Natural killer cell (primary cell): Measurements from ENCODE around the gene SESN1. TPM values are rescaled to one million over a fixed set of nuclear protein-coding genes. Genes with fewer than 3 reads are reported as not detected.

Experiments used
- ATAC-seq, 3 donors: fragments of 150-1000 bp in 2 of 3; fragments of 200-7000 bp in 1 of 3; cut with Tn5 transposase; 1 replicate in 1 of 3; 2 replicates in 2 of 3; pipeline ENCODE4 v1.10.0; 2021; ENCODE audit warnings: mild to moderate bottlenecking in 2 of 3, moderate library complexity in 2 of 3
- DNase-seq, 2 donors: peaks; one replicate each; pipeline versions ENCODE4 v3.0.0 to v3.0.0-alpha.2; 2013 to 2021; ENCODE audit warnings: mixed read lengths in 1 of 2
- H3K27ac ChIP-seq: one replicate; pipeline ENCODE4 v1.5.1; 2013; ENCODE audit warnings: mild to moderate bottlenecking, low read length
- H3K27me3 ChIP-seq: one replicate; pipeline ENCODE4 v1.6.1; 2013; ENCODE audit warnings: low read length; ENCODE audit not compliant: control insufficient read depth, insufficient read depth
- H3K36me3 ChIP-seq: one replicate; pipeline ENCODE4 v1.6.1; 2013; ENCODE audit warnings: low read length; ENCODE audit not compliant: control insufficient read depth, insufficient read depth
- H3K4me1 ChIP-seq: one replicate; pipeline ENCODE4 v1.6.1; 2013; ENCODE audit warnings: low read length; ENCODE audit not compliant: control insufficient read depth, insufficient read depth
- H3K4me3 ChIP-seq: one replicate; pipeline ENCODE4 v1.5.1; 2013; ENCODE audit warnings: low read length
- H3K9me3 ChIP-seq: one replicate; pipeline ENCODE4 v1.6.1; 2013; ENCODE audit warnings: low read length; ENCODE audit not compliant: control insufficient read depth, insufficient read depth
- H3K27ac Mint-ChIP-seq, 2 donors: one replicate each; pipeline ENCODE4 v1.8.0; 2022; ENCODE audit warnings: mild to moderate bottlenecking in 2 of 2, mixed read lengths in 2 of 2, moderate library complexity in 1 of 2
- H3K27me3 Mint-ChIP-seq, 2 donors: one replicate each; pipeline ENCODE4 v1.8.0; 2022; ENCODE audit warnings: low read depth in 2 of 2, mixed read lengths in 2 of 2
- H3K36me3 Mint-ChIP-seq: one replicate; pipeline ENCODE4 v1.8.0; 2022; ENCODE audit warnings: mixed read lengths
- H3K4me1 Mint-ChIP-seq, 2 donors: one replicate each; pipeline ENCODE4 v1.8.0; 2022; ENCODE audit warnings: mixed read lengths in 2 of 2
- H3K4me3 Mint-ChIP-seq: one replicate; pipeline ENCODE4 v1.8.0; 2022; ENCODE audit warnings: mild to moderate bottlenecking, moderate library complexity, mixed read lengths
- H3K9me3 Mint-ChIP-seq, 2 donors: one replicate each; pipeline ENCODE4 v1.8.0; 2022; ENCODE audit warnings: mixed read lengths in 2 of 2
- WGBS: methylation state at CpG from one replicate; pipeline ENCODE4 v1.1.7; 2013; ENCODE audit warnings: missing lambda C conversion rate; ENCODE audit not compliant: insufficient coverage; 5-methylcytosine and 5-hydroxymethylcytosine counted together
- intact Hi-C: fragments of 100-400 bp; cut with micrococcal nuclease; formaldehyde crosslinking; loops from one replicate; pipeline ENCODE4 v1.14.2; 2022
- total RNA-seq, 4 donors: library from RNA; stranded (reverse); fragments of 120-200 nt in 1 of 4; gene quantifications; one replicate each; pipeline versions ENCODE4 v1.2.3 to v1.2.4, GENCODE V29; 2013 to 2022
- TF ChIP-seq, protein P1 (sequence below): fragments of 200-600 bp; IDR thresholded peaks from one replicate; pipeline ENCODE4 v1.8.0; 2022; ENCODE audit warnings: antibody characterized with exemption

Gene SESN1
- total RNA-seq, 3 donors from 2014 or later (not counting 1 experiment from before 2014, with no cell fraction given) = 52.9 to 106 (median 68.9) TPM

DNA sequence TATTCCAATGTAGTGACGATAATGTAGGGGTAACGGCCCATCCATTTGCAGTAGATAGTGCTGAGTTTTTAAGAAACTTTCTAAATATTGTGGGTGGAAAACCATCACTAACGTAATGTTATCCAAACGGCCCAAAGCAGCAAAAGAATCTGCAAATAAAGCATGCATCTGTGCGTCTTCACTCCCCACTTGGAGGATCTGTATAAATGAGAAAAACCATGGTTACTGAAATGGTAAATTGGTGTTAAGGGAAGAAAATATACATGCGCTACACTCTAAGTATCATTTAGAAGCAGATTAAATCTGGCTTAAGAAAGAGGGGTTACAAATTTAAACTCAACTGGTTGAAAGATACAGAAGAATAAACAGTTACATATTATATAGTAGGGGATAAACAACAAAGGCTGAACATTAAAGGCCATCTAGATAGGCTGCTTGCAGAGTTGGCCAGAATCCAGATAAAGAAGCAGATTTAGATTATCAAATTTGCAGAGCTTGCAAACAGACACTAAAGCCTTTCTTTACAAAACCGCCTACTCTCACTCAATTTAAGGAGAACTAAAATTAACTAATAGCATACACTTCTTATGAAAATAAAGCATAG is 93.3 kb downstream of the SESN1 start:
- H3K4me3 Mint-ChIP-seq = peak overlapping the region; percentile 43
- peaks cover 40 to 43% of the 10 kb centered on the region in 2 donors for H3K4me1 Mint-ChIP-seq
- H3K9me3 Mint-ChIP-seq = no peaks in the 10 kb centered on the region
- H3K36me3 ChIP-seq = peaks cover 47% of the 10 kb centered on the region
- peak overlapping the region; percentile 1 to 69 for H3K27ac Mint-ChIP-seq
- DNase-seq (no peak), ATAC-seq (no peak)
- no peaks in the 10 kb centered on the region for H3K27me3 Mint-ChIP-seq
- H3K4me3 ChIP-seq = no peak overlapping the region
- 95% methylated on average over 6 of the region's 7 CpGs for WGBS
- intact Hi-C loops = no loop called here
- peaks cover 19% of the 10 kb centered on the region for H3K36me3 Mint-ChIP-seq
- TF ChIP-seq, protein P1, sequence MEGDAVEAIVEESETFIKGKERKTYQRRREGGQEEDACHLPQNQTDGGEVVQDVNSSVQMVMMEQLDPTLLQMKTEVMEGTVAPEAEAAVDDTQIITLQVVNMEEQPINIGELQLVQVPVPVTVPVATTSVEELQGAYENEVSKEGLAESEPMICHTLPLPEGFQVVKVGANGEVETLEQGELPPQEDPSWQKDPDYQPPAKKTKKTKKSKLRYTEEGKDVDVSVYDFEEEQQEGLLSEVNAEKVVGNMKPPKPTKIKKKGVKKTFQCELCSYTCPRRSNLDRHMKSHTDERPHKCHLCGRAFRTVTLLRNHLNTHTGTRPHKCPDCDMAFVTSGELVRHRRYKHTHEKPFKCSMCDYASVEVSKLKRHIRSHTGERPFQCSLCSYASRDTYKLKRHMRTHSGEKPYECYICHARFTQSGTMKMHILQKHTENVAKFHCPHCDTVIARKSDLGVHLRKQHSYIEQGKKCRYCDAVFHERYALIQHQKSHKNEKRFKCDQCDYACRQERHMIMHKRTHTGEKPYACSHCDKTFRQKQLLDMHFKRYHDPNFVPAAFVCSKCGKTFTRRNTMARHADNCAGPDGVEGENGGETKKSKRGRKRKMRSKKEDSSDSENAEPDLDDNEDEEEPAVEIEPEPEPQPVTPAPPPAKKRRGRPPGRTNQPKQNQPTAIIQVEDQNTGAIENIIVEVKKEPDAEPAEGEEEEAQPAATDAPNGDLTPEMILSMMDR = no peak
- H3K4me1 ChIP-seq = peaks cover 7% of the 10 kb centered on the region
- no peaks in the 10 kb centered on the region for H3K9me3 ChIP-seq
- H3K27ac ChIP-seq = no peak overlapping the region
- no peaks in the 10 kb centered on the region for H3K27me3 ChIP-seq

- WGBS = 100% methylated on average over 1 of the region's 2 CpGs
- Histone ChIP-seq H3K9me3 (no peaks in the 10 kb centered on the region), H3K36me3 (peaks cover 54% of the 10 kb centered on the region), H3K4me3 (no peak overlapping the region), H3K4me1 (peaks cover 7% of the 10 kb centered on the region), H3K27ac (no peak overlapping the region), H3K27me3 (no peaks in the 10 kb centered on the region)
- ATAC-seq (no peak), DNase-seq (no peak)
- Mint-ChIP-seq H3K9me3 (no peaks in the 10 kb centered on the region), H3K4me1 (peaks cover 34 to 36% of the 10 kb centered on the region in 2 donors), H3K27me3 (no peaks in the 10 kb centered on the region), H3K4me3 (no peak overlapping the region), H3K36me3 (peaks cover 19% of the 10 kb centered on the region), H3K27ac (peak overlapping the region; percentile 4 to 48)
- TF ChIP-seq, protein P1 = no peak
- intact Hi-C loops = no loop called here
Observed at GRCh38 chr6:109000289-109000688, 94.4 kb downstream of the SESN1 start.

DNA sequence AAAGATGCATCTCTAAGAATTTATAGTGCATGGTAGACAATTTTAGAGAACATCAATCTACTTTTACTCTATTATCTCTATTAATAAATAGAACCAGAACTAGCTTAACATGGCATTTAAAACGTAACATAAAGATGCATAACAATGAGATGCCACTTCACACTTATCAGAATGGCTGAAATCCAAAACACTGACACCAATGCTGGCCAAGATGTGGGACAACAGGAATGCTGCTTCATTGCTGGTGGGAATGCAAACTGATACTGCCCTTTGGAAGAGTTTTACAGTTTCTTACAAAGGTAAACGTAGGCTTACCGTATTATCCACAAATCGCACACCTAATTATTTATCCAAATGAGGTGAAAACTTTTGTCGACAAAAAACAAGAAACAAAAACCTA is 95.2 kb downstream of the SESN1 start:
- H3K27me3 ChIP-seq = no peaks in the 10 kb centered on the region
- ATAC-seq (no peak), DNase-seq (no peak)
- H3K4me3 Mint-ChIP-seq = no peak overlapping the region
- H3K27me3 Mint-ChIP-seq = no peaks in the 10 kb centered on the region
- TF ChIP-seq, protein P1 = no peak
- intact Hi-C loops = no loop called here
- no peaks in the 10 kb centered on the region for H3K9me3 ChIP-seq
- WGBS = 99% methylated on average over 5 of the region's 5 CpGs
- peaks cover 5% of the 10 kb centered on the region for H3K4me1 ChIP-seq
- H3K36me3 Mint-ChIP-seq = peaks cover 19% of the 10 kb centered on the region
- no peaks in the 10 kb centered on the region for H3K9me3 Mint-ChIP-seq
- no peak overlapping the region for H3K27ac ChIP-seq
- peaks cover 25 to 28% of the 10 kb centered on the region in 2 donors for H3K4me1 Mint-ChIP-seq
- H3K36me3 ChIP-seq = peaks cover 58% of the 10 kb centered on the region
- H3K4me3 ChIP-seq = no peak overlapping the region
- H3K27ac Mint-ChIP-seq = peak overlapping the region; percentile 4 to 48

- H3K27ac ChIP-seq = no peak overlapping the region
- DNase-seq (no peak), ATAC-seq (no peak)
- Mint-ChIP-seq H3K36me3 (peaks cover 19% of the 10 kb centered on the region), H3K9me3 (no peaks in the 10 kb centered on the region), H3K4me3 (no peak overlapping the region), H3K27me3 (no peaks in the 10 kb centered on the region), H3K4me1 (peaks cover 18 to 22% of the 10 kb centered on the region in 2 donors), H3K27ac (peak overlapping the region in 1 of 2 donors; percentile 29)
- no peaks in the 10 kb centered on the region for H3K27me3 ChIP-seq
- TF ChIP-seq, protein P1 = no peak
- H3K4me1 ChIP-seq = peaks cover 3% of the 10 kb centered on the region
- WGBS = 93% methylated on average over 3 of the region's 3 CpGs
- intact Hi-C loops = no loop called here
- peaks cover 67% of the 10 kb centered on the region for H3K36me3 ChIP-seq
- H3K9me3 ChIP-seq = no peaks in the 10 kb centered on the region
- no peak overlapping the region for H3K4me3 ChIP-seq
Observed at GRCh38 chr6:108998485-108998884, 96.2 kb downstream of the SESN1 start.
